UCSD-AML1 (cell line): ENCODE results near the gene ZSWIM1.
"Not testable (repeated sequence)": the region's sequence is repeated elsewhere in the genome, so short reads cannot be mapped to it uniquely, and the experiment has no call there.

Experiments used
- DNase-seq: peaks from one replicate; lab custom pipeline; 2025; ENCODE audit not compliant: unreplicated experiment; lab: John Stamatoyannopoulos, UW

The ZSWIM1 gene

DNA sequence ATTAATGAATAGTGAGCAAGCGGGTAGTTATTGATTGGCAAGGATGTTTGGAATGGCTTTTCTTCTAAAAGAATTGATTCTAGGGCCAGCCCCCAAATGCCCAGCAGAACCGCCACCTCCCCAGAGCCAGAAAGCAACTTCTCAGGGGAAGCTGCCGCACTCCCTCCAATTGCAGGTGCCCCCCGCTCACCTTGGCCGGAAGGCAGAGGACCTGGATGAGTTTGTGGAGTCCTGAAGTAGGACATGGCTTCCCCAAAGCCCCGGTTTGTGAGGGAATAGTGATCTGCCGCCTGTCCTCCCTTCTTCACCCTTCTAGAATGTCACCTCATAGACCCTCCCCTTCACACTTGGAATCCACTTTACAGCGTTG is 6.3 kb downstream of the ZSWIM1 start, which contains the start of gene SPATA25:
SPATA25 (minus strand) TSS at position 277 of the 370 bp plus-strand sequence; CDS start at position 245, 32 bp downstream.
- no peak for DNase-seq

DNA sequence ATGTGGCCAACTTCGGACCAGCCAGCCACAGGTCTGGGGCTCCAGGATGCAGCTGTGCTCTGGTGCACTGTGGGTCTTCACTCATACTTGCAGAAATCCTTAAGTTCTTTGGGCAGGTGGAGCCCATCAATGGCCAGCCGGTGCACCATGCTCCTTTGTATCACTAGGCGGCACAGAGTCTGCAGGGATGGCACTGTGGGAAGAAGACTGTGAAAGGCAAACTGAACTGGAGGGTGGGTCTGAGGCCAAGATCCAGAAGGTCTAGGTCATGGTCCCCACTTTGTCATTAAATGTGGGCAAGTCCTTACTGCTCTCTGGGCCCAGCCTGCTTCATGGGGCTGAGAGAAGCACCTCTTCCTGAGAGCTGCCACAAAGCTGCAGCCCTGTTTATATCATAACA is 7.7 kb downstream of the ZSWIM1 start:
- no peak for DNase-seq

DNA sequence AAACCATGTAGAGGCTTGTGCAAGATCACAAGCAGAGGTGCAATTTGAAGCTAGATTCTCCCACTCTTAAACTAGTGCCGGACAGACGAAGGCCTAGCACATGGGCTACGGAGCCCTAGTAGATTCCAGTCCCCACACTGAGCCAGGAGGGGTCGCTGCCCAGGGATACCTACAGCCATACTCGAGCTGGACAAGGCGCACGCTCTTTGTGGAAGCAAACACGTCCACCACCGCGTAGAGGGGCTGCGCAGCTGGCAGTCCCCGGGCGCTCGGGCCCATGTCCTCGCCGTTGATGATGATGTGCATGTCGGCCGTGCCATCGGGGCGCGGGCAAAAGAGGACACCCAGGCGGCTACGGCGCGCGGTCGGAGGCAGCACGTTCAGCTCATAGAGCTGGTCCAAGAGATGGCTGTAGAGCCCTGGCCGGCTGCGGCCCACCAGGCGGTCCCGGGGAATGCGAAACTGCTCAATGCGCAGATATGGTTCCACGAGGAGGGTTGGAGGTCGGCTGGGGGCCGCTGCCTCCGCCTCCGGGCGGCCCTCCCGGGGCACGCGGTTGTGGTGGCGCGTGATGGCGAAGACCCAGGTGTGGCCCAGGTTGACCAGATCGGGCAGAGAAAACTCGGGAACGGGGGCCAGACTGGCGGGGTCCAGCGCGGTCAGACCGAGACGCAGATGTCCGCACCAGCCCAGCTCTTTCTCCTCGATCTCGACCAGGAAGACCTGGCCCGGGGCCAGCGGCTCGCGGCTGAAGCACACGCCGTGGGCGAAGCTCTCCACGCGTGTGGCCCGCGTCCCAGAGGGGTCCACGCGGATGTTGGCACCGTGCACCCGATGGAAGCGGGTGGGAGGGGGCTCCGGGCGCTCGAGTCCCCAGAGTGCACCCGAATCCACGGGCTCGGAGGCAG is 9.3 kb downstream of the ZSWIM1 start:
- DNase-seq: peak; percentile 80

DNA sequence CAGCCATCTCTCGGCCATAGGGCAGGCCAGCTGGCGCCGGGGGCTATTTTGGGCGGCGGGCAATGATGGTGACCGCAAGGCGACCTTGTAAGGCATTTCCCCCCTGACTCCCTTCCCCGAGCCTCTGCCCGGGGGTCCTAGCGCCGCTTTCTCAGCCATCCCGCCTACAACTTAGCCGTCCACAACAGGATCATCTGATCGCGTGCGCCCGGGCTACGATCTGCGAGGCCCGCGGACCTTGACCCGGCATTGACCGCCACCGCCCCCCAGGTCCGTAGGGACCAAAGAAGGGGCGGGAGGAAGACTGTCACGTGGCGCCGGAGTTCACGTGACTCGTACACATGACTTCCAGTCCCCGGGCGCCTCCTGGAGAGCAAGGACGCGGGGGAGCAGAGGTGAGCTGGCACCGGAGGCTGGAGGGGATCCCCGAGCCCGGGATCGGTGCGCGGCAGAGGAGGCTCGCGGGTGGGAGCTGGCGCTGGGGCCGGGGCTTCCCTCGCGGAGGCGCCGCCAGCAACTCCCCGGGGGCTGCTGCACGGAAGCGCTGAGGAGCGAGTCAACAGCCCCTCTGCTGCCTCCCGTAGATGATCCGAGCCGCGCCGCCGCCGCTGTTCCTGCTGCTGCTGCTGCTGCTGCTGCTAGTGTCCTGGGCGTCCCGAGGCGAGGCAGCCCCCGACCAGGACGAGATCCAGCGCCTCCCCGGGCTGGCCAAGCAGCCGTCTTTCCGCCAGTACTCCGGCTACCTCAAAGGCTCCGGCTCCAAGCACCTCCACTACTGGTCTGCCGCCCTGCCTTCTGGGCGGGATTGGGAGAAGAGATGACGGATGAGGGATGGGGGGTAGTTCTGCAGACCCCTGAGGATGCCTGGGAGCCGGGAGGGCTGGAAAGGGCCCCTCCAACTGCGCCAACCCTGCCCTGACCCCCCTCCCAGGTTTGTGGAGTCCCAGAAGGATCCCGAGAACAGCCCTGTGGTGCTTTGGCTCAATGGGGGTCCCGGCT is 10.3 kb downstream of the ZSWIM1 start, which contains the start of the genes CTSA and NEURL2:
CTSA (plus strand) TSS at position 351 of the 999 bp plus-strand sequence; CDS start at position 585, 234 bp downstream.
NEURL2 (minus strand) TSS at position 224 of the 999 bp plus-strand sequence; CDS start at position 7, 217 bp downstream.
- peak; percentile 88 for DNase-seq

DNA sequence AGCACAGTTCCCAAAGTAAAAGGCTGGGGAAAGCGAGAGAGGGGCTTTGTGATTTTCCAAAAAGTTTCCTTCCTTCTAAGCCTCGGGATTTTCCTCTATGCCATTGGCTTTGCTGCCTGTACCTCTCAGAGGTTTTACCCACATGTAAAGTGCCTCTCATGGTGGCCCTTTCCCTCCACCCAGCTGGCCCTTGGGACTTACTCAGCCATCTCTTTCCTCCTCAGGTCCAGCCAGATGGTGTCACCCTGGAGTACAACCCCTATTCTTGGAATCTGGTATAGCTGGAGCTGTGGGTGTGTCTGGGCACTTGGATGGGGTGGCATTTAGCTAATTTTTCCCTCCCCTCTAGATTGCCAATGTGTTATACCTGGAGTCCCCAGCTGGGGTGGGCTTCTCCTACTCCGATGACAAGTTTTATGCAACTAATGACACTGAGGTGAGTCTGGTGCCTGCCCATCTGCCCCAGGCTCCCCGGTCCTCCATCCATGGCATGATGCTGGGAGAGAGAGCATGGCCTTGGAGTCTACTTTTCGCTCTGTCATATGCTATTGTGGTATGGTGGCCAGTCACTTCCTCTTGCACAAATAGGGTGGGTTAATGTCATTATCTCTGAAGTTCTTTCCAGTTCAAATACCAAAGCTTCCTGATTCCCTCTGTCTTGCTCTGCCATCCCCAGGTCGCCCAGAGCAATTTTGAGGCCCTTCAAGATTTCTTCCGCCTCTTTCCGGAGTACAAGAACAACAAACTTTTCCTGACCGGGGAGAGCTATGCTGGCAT is 11.2 kb downstream of the ZSWIM1 start:
- DNase-seq: no peak

DNA sequence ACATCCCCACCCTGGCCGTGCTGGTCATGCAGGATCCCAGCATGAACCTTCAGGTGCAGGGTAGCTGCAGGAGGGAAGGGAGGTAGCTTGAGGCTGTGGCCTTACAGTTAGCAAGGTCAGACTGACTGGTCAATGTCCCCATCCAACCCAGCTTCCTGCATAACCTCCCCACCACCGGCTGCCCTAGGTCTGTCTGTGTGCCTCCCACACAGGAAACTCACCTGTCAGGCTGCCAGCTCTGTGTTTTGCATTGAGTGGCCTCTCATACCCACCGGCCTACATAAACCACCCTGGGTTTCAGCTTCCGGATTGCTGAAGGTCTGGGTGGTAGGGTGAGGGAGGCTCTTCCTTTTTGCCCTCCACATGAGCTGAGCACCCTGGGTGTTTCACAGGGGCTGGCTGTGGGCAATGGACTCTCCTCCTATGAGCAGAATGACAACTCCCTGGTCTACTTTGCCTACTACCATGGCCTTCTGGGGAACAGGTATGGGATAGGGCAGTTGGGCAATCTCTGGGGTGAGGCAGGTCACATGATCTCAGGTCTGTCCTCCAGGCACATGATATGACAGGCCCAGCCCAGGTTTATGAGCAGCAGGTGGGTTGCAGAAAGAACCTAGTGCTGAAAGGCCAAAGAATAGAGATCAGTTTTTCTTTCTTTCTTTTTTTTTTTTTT is 11.9 kb downstream of the ZSWIM1 start:
- DNase-seq: no peak

DNA sequence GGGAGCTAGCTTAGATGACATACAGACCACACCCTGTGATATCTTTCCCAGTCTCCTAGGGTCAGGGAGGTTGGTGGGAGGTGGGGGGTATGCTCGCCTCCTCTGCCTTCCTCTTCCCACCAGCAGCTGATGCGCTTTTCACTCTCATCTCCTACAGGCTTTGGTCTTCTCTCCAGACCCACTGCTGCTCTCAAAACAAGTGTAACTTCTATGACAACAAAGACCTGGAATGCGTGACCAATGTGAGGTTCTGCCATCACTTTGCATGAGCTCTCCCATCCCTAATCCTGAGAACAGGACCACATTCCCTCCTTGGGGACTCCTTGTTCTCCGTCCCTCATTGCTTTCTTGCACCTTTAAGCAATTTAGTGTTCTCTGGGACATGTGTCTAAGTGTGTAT is 12.8 kb downstream of the ZSWIM1 start:
- DNase-seq: no peak

DNA sequence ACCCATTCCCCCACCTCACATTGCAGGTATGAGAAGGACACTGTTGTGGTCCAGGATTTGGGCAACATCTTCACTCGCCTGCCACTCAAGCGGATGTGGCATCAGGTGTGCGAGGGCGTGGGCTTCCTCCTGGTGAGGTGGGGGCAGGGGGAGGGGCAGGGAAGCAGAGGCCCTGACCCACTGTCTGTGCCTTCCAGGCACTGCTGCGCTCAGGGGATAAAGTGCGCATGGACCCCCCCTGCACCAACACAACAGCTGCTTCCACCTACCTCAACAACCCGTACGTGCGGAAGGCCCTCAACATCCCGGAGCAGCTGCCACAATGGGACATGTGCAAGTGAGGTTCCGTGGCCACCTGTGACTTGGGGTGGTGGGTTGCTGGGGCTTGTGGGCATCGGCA is 13.8 kb downstream of the ZSWIM1 start:
- DNase-seq: no peak

DNA sequence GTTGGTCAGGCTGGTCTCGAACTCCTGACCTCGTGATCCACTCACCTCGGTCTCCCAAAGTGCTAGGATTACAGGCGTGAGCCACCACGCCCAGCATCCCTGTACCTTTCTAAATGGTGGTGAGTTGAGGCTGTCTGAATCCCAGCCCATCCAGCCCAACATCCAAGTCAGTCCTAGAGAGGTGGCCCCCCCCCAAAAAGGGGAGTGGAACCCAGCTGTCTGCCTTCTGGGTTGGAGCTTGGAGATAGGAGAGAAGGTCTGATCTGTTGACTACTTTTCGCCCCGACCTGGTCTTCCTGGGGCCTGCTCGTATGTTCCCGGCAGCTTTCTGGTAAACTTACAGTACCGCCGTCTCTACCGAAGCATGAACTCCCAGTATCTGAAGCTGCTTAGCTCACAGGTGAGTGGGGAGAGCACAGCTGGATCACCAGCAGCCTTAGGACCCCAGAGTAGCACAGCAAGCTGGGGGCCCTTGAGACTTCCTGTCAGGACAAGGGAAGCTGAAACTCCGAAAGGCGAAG is 15.7 kb downstream of the ZSWIM1 start:
- no peak for DNase-seq

DNA sequence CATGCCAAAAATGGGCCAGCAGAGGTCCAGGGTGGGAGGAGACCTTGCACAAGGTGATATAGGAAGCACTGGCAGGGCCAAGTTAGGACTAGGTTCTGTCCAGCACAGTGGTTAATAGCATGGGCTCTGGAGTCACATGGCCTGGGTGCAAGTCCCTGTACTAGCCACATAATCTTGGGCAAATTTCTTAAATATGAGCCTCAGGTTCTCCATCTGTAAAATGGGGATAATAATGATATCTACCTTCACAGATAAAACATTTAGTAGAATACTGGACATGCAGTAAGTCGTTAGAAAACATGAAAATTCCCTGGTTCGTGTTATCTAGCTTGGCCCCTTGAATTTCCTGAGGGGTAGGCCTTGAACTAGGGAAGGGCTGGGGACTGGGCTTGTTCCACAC is 16.3 kb downstream of the ZSWIM1 start:
- DNase-seq: no peak

DNA sequence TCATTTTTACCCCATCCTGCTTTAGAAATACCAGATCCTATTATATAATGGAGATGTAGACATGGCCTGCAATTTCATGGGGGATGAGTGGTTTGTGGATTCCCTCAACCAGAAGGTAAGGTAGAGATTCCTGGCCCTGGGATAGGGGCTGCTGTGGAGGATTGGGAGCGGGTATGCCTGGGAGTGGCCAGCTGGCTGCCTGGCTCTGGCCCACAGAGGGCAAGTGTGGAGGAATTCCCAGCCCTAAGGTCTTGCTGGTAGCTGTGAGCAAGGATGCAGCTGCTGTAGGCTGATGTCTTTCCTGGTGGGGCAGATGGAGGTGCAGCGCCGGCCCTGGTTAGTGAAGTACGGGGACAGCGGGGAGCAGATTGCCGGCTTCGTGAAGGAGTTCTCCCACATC is 16.7 kb downstream of the ZSWIM1 start:
- DNase-seq: no peak

DNA sequence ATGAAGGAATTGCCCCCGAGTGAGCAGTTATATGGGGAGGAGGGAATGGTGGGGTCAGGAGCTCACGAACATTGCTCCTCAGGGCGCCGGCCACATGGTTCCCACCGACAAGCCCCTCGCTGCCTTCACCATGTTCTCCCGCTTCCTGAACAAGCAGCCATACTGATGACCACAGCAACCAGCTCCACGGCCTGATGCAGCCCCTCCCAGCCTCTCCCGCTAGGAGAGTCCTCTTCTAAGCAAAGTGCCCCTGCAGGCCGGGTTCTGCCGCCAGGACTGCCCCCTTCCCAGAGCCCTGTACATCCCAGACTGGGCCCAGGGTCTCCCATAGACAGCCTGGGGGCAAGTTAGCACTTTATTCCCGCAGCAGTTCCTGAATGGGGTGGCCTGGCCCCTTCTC is 17.3 kb downstream of the ZSWIM1 start:
- DNase-seq: no peak

DNA sequence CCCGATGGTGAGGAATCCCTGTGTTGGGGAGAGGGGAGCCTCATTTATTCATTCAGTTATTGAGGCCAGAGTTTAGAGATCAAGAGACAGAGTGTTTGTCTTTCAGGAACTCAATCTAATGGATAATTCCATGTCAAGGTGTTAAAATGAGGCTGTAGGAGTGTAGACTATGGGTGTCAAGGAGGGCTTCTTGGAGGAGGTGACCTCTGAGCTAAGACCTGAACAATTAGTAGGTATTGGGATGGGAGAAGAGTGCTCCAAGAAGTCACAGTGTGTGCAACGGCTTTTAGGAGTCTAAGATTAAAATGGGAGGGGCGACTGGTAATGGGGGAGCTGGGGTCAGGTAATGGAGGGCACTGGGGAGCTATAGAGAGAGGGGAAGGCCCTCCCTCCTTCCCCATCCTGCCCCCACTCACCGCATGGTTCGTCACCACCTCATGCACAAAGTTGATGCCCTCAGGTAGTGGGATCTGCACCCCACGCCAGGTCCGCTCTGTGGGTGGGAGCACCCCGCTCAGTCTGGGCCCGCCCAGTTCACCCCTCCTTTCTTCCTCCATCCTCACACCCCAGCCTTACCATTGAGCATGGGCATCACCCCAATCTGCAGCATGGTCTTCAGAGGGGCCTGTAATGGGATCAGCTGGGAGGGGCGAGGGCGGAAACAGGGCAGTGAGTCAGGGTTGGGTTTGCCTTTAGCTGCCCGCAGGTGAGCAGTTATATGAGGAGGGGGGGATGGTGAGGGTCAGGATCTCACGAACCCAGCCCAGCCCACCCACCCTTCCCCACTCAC is 18.2 kb downstream of the ZSWIM1 start:
- DNase-seq: no peak

DNA sequence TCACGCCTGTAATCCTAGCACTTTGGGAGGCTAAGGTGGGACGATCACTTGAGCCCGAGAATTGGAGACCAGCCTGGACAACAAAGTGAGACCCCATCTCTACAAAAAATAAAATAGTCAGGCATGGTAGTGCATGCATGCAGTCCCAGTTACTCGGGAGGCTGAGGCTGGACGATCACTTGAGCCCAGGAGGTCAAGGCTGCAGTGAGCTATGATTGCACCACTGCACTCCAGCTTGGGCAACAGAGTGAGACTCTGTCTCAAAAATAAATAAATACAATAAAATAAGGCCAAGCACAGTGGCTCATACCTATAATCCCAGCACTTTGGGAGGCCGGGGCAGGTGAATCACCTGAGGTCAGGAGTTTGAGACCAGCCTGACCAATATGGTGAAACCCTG is 20.3 kb downstream of the ZSWIM1 start:
- DNase-seq: not testable (repeated sequence)

DNA sequence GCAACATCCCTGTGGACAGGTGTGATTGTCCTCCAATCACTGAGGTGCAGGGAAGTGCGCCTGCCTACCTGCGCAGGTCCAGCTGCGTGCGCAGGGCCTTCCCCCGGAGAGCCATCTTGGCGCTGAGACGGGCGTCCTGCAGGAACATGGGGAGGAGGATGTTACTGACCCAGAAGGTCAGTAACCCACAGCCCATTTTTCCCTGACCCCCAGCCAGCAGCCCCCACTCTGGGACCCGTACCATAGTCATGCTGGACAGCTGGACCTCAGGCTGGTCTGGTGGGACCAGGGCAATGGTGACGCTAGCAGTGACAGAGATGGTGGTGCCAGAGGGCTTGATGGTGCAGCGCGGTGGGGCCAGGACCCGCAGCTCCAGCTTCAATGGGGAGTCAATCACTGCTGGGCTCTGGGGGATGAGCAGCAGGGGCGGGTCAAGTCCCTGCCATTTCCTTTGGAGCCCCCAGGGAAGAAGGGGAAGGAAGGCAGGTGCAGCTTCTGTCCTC is 21.2 kb downstream of the ZSWIM1 start:
- DNase-seq: no peak

DNA sequence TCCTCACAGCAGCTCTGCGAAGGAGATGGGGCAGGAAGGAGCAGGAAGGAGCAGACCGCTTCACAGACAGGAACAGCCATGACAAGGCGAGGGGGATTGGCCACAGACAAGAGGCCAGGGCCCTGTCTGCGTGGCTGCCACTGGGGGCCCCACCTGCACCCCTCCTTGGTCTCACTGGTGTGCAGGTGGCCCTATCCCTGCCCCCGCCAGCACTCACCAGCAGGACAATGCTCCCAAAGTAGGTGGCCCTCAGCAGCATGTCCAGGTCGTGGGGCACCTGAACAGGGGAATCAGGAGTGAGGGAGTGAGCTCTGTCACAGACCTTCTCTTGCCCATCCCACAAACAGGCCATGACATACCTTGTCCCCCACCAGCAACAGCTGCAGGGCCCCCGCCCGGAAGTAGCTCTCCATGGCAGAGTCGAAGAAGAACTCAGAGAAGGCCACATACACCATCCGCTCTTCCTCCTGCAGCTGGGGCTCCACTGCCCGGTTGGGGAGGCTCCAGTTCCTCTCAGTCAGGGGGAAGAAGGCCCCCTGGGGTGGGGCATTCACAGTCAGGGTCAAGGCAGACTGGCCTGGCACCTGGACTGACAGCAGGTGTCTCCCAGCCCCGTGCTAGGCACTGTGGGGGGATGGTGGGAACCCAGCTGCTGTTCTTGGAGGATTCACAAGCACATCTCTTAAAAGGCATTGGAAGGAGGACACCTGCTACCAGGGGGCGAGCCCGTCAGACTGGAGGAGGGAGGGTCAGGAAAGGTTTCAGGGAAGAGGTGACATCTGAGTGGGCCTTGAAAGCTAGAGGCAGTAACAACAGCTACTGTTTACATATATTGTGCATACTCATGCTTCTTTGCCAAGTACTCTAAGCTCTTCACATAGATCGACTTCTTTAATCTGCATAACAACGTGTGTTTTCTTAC is 23.8 kb downstream of the ZSWIM1 start:
- DNase-seq: no peak

DNA sequence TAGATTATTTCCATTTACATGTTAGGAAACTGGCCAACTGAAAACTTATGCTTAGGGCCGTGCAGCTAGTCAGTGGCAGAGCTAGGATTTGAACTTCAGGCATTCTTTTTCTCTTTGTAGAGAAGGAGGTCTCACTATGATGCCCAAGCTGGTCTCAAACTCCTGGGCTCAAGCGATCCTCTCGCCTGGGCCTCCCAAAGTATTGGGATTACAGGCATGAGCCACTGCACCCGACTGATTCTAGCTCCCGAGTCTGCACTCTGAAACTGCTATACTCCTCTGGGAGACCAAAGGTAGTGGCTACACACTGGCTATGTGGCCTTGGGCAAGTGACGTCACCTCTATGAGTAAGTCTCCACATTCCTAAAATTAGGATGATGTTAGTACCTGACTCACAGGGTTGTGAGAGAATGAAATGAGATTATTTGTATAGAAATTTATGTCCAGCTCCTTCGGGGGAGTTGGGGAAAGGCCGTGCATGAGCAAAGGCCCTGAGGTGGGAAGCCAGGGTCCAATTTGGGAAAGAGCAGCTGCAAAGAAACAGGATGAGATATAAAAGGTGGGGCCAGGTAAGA is 24.6 kb downstream of the ZSWIM1 start:
- DNase-seq: no peak
